ENCODE results near the gene NR1I2.

DNA sequence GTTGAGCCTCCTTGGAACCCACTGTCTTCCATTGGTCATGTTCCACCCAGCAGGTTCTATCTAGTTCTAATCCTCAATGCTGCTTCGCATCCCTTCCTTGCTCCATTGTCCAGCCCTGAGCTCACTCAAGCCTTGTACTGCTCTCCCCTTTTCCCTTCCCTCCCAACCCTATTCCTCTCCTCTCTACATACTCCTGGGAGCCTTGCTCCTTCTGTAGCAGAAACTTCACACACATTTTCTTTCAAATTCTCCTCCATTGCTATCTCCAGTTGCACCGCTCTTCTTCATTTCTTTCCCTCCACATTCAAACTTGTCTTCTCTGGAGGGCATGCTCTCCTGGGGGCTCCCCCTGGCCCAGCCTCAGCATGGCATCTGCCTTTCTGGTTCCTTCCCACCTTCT lies 14.5 kb downstream of the NR1I2 start:
- TF ChIP-seq, protein P1, sequence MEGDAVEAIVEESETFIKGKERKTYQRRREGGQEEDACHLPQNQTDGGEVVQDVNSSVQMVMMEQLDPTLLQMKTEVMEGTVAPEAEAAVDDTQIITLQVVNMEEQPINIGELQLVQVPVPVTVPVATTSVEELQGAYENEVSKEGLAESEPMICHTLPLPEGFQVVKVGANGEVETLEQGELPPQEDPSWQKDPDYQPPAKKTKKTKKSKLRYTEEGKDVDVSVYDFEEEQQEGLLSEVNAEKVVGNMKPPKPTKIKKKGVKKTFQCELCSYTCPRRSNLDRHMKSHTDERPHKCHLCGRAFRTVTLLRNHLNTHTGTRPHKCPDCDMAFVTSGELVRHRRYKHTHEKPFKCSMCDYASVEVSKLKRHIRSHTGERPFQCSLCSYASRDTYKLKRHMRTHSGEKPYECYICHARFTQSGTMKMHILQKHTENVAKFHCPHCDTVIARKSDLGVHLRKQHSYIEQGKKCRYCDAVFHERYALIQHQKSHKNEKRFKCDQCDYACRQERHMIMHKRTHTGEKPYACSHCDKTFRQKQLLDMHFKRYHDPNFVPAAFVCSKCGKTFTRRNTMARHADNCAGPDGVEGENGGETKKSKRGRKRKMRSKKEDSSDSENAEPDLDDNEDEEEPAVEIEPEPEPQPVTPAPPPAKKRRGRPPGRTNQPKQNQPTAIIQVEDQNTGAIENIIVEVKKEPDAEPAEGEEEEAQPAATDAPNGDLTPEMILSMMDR (IDR thresholded peaks at IDR 0.05; ENCODE audit: extremely low read depth in 1 of 2, insufficient read depth in 1 of 2, low read depth in 1 of 2, low read length in 2 of 2): no peak
- TF ChIP-seq EZH2 (IDR thresholded peaks at IDR 0.05; ENCODE audit: borderline replicate concordance, low read depth, low read length, severe bottlenecking): no peak
